Measurements from ENCODE around the gene OR1L6.

OR1L6 gene

GRCh38 chr9:122777052-122777451 lies 34.9 kb downstream of the OR1L6 start:
- H3K4me3 ChIP-seq (ENCODE audit: low read length): no peak overlapping the region
- DNase-seq (ENCODE audit: low read depth): no peak
- TF ChIP-seq CTCF (conservative IDR thresholded peaks at IDR 0.05; ENCODE audit: low read length): no peak

DNA sequence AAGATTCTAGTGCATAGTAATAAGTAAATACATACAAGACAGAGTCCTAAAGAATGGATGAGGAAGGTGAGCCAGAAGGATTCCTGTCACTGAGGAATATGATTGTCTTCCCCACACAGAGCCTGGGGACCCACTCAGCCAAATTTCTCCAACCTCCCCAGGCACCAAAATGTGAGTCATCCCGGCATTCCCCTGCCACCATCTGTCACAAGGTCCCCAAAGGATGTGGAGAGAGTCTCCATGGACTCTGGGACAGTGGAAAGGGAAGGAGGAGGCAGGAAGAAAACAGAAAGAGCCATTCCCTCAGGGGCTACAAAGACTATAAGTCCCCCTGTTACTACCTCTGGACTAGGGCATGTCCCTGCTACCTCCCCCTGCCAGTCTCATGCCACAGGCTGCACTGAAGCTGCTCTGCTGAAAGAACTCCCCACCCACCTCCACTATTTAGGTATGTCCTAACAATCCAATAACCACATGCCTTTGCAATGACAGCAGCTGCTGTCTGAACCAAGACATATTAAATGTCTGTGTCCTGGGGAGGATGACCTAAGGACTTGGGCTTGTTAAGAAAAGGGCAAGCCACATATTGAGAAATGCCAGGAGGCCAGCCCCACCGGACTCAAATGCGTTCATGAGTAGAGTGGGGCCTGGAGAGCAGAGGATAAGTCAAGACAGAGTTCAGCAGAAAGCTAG lies 36.0 kb downstream of the OR1L6 start:
- DNase-seq (ENCODE audit: low read depth): peak; percentile 87
- no peak overlapping the region for H3K4me3 ChIP-seq (ENCODE audit: low read length)
- no peak for TF ChIP-seq CTCF (conservative IDR thresholded peaks at IDR 0.05; ENCODE audit: low read length)

- TF ChIP-seq CTCF (conservative IDR thresholded peaks at IDR 0.05; ENCODE audit: low read length): no peak
- DNase-seq (ENCODE audit: low read depth): no peak
- H3K4me3 ChIP-seq (ENCODE audit: low read length): no peak overlapping the region
Measured at GRCh38 chr9:122779181-122779580, 37.1 kb downstream of the OR1L6 start.

DNA sequence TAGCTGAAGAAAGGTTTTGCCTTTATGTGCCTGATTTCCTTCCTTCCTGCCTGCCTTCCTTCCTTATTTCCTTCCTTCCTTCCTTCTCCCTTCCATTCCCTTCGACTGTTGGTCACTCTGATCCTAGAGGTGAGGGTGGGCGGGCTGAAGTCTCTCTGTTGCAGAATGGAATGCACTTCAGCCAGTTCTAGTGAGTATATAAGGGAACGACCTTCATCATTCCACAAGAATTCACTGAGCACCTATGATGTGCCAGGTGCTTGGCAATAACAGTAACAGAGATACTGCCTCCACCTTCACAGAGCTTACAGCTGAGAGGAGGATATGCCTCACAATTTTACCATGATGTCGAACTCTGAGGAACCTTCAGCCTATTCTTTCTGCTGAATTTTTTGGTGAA lies 37.9 kb downstream of the OR1L6 start:
- DNase-seq (ENCODE audit: low read depth): no peak
- H3K4me3 ChIP-seq (ENCODE audit: low read length): no peak overlapping the region
- no peak for TF ChIP-seq CTCF (conservative IDR thresholded peaks at IDR 0.05; ENCODE audit: low read length)

- no peak for TF ChIP-seq CTCF (conservative IDR thresholded peaks at IDR 0.05; ENCODE audit: low read length)
- no peak for DNase-seq (ENCODE audit: low read depth)
- no peak overlapping the region for H3K4me3 ChIP-seq (ENCODE audit: low read length)
Measured at GRCh38 chr9:122781671-122782070, 39.6 kb downstream of the OR1L6 start.

GRCh38 chr9:122785269-122785668 lies 43.2 kb downstream of the OR1L6 start:
- H3K4me3 ChIP-seq (ENCODE audit: low read length): no peak overlapping the region
- DNase-seq (ENCODE audit: low read depth): no peak
- TF ChIP-seq CTCF (conservative IDR thresholded peaks at IDR 0.05; ENCODE audit: low read length): no peak

- TF ChIP-seq CTCF (conservative IDR thresholded peaks at IDR 0.05; ENCODE audit: low read length): no peak
- no peak for DNase-seq (ENCODE audit: low read depth)
- H3K4me3 ChIP-seq (ENCODE audit: low read length): no peak overlapping the region
Measured at GRCh38 chr9:122786338-122786737, 44.2 kb downstream of the OR1L6 start.

Data from AG10803 (cell line).